SKM-1 (cell line): ENCODE results near the gene TCTA.

Experiments used
- DNase-seq: peaks from one replicate; lab custom pipeline; 2025; ENCODE audit not compliant: unreplicated experiment; lab: John Stamatoyannopoulos, UW

Gene TCTA

GRCh38 chr3:49456466-49456865, 44.2 kb downstream of the TCTA start:
- DNase-seq = no peak

GRCh38 chr3:49460188-49460890, 48.1 kb downstream of the TCTA start:
- DNase-seq = no peak

- no peak for DNase-seq
Measured at GRCh38 chr3:49460956-49461355, 48.7 kb downstream of the TCTA start.

- no peak for DNase-seq
Measured at GRCh38 chr3:49461443-49462171, 49.4 kb downstream of the TCTA start.

- no peak for DNase-seq
Measured at GRCh38 chr3:49462222-49462621, 50.0 kb downstream of the TCTA start.

- DNase-seq = no peak
Measured at GRCh38 chr3:49465270-49466034, 53.2 kb downstream of the TCTA start.
